IMR-90 (cell line): ENCODE results near the gene TUBA1A.

Experiments
- CEBPB ChIP-seq: IDR thresholded peaks from 2 replicates; pipeline ENCODE4 v1.6.1; 2012; ENCODE audit warnings: low read depth, low read length, improper control_type of control experiment
- FOS ChIP-seq: fragments of 150-350 bp; IDR thresholded peaks from 2 replicates; pipeline ENCODE4 v1.6.1; 2016; ENCODE audit warnings: low read depth, low read length
- NFE2L2 ChIP-seq: fragments of 150-350 bp; IDR thresholded peaks from 2 replicates; pipeline ENCODE4 v1.6.1; 2016; ENCODE audit warnings: low read depth, mild to moderate bottlenecking, low read length
- POLR2A ChIP-seq: IDR thresholded peaks from 2 replicates; pipeline ENCODE4 v1.6.1; 2012; ENCODE audit warnings: mild to moderate bottlenecking, low read depth, low read length
- TF ChIP-seq, protein P1 (sequence below): conservative IDR thresholded peaks from 2 replicates; pipeline ENCODE4 v1.5.1; 2012; ENCODE audit warnings: mild to moderate bottlenecking, low read depth, low read length, improper control_type of control experiment

DNA sequence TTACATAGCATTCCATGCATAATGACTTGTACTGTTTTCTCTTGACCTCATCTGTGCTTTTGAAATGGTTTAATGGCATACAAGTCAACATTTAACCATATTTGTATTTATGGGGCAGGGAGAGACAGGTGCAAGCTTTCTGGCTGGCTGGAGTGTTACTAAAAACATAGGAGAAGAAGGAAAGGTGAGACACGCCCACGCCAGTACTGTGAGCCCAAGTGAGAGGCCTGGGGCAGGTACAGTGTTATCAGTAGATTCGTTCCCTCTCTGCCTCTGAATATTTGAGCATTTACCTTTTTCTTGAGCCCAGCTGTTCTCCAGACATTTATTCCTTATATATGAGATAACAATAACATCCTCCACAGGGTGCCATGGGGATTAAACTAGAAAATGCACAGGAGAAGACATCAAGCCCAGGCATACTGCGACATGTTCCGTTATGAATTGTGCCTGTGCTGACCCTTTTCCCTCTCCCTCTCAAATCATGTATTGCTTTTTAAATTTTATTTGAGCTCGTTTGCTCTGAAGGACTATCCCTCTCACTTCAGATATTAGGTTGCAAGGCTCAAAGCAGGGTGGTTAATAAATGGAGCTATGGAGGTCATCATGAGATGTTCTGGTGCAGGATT, 41.4 kb upstream of the TUBA1A start:
- TF ChIP-seq, protein P1, sequence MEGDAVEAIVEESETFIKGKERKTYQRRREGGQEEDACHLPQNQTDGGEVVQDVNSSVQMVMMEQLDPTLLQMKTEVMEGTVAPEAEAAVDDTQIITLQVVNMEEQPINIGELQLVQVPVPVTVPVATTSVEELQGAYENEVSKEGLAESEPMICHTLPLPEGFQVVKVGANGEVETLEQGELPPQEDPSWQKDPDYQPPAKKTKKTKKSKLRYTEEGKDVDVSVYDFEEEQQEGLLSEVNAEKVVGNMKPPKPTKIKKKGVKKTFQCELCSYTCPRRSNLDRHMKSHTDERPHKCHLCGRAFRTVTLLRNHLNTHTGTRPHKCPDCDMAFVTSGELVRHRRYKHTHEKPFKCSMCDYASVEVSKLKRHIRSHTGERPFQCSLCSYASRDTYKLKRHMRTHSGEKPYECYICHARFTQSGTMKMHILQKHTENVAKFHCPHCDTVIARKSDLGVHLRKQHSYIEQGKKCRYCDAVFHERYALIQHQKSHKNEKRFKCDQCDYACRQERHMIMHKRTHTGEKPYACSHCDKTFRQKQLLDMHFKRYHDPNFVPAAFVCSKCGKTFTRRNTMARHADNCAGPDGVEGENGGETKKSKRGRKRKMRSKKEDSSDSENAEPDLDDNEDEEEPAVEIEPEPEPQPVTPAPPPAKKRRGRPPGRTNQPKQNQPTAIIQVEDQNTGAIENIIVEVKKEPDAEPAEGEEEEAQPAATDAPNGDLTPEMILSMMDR: no peak
- TF ChIP-seq NFE2L2: no peak
- no peak for TF ChIP-seq FOS
- no peak for TF ChIP-seq CEBPB
- TF ChIP-seq POLR2A: no peak
